HG02981 (cell line): ENCODE measurements around the gene OTOF.

ENCODE experiments used
- ATAC-seq: cut with Tn5 transposase; IDR thresholded peaks from one replicate; pipeline ENCODE4 v1.9.1; 2021; ENCODE audit warnings: mild to moderate bottlenecking, moderate library complexity; ENCODE audit not compliant: unreplicated experiment

The OTOF gene

GRCh38 chr2:26454561-26455001, 23.3 kb downstream of the OTOF start:
- no peak for ATAC-seq

DNA sequence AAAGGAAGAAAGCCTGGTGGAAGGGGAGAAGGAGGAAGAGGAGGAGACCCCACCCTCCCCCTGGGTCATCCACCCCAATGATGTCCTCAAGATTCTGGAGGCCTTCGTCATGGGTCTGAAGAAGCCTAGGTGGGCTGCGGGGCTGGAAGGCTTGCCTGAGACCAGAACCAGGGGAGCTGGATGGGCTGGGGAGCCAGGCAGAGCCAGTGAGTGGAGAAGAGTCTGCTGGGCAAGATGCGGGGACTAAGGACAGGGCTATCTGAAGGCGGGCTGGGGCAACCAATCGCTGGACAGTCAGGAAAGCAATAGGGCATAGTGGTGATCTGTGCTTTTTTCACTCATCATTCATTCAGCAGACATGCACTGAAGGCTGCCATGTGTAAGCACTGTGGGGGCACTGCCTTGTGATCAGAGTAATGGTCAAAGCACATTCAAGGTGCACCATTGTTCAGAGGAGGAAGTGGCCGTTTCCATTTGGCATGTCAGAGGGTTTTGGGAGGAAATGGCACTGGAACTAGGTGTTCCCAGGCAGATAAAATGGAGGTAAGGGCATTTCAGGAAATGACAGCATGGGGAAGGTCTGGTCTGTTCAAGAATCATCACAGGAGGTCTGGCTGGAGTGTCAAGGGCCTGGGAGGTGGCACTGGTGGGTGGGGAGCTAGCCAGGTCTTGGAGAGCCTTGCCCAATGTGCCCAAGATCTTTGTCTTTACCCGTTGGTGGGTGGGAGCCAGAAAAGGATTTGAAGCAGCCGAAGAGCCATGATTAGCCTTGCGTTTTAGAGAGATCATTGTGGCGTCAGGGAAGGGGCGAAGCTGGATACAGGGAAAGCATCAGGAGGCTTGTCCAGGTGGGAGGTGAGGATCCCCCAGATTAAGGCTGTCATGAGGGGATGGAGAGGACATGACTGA, 24.2 kb downstream of the OTOF start:
- ATAC-seq = no peak

DNA sequence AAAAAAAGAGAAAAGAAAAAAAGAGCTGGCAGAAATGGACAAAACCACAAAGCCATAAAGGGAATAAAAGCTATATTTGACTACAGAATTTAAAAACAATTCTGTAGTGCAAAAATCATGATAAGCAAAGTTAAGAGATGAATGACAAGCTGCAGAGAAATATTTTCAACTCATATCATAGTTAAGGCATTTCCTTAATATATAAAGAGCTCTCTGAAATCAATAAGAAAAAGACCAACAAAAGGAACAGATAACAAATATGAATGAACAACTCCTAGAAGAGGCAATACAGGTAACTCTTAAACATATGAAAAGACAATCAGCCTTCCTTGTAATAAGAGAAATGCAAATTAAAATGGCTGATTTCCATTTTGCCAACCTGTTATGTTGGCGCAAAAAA, 26.2 kb downstream of the OTOF start:
- ATAC-seq = no peak

DNA sequence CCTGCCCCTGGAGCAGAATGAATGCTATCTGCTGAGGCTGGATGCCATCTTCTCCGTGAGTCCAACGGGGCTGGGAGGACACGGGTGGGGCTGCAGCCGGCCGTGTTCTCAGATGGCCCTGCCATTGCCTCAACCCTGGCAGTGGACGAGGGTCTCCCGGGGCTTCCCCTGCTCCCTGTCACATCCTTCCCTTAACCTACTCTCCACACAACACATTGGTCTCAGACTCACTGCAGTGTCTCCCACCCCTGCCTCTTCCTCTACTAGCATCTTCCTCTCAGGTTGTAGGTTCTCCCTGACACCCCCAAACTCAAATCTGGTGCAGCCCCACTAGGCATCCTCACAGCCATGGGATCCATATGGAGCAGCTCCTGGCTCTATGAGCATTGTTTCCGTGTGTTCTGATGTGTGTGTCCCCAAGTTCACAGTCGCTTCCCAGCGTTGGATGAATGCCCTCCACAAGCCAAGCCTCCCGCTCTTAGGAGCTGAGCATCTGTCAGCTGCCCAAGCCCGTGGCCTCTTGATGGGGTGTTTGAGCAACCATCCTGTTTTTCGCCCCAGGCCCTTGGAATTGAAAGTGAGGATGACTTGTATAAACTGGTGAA, 27.8 kb downstream of the OTOF start:
- no peak for ATAC-seq

DNA sequence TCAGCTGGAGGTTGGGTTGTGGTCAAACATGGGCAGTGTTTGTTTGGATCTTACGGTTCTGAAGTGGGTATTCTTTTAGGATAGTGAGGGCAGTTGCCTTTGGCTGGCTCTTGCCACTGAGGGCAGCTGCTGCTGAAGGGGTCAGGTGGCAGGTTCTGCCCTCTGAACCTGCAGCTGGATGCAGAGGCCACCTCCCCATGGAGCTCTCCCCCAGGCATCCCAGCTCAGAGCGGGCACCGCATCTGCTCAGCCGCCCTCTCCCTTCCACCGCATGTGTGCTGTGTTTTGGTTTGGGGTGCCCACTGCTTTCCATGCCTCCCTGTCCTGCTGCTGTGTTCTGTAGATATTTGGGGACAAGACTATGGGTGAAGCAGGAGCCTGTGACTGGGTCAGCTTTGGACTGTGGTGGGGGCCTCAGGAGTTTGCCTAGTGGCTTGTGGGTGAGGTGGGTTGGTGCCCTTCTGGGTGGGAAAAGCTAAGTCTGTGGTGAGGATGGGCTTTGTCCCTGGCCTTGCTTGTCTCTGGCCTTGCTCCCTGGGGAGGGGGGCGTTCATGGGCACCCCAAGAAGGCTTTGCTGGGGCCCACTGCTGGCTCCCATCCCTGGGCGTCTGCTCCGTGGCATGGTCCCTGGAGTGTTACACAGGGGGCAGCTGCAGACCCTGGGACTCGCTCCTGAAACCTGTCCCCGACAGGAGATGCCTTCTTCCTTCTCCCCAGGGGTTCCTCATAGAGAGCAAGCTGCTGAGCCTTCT, 28.5 kb downstream of the OTOF start:
- ATAC-seq = no peak

GRCh38 chr2:26448651-26449050, 29.3 kb downstream of the OTOF start:
- ATAC-seq = no peak

DNA sequence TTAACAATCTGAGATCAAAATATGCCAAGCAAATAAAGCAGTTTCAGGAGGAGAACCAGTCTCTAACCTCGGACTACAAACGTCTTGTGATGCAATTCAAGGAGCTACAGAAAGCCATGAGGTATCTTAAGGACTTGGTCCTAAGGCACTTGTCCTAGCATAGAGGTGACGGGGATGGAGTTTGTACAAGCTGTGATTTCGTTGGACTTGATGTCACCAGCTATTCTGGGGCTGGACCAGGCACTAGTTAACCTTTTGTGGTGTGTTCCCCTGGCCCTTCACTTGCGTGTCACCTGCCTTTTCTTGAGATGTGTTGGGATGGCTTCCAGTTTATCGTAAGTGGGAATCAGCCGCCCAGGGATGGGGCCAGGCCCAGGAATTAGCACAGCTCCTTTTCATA, 33.7 kb downstream of the OTOF start:
- no peak for ATAC-seq

DNA sequence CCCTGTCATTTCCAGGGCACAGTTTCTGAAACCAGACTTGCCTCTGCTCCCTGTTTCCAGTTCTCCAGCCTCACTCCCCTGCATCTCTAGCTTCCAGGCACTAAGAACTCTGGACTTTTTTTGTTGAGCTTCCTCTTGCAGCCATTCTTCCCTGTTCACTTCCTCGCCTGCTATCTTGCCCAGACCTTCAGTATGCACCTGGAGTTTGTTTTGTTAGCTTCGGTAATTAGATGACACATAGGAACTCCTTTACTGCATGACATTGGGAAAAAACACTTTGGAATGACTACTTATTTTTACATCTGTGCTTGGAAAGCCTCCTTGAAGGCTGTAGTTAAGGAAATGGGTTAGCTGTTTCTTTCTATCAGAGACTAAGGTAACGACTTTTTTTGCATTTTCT, 35.2 kb downstream of the OTOF start:
- no peak for ATAC-seq

DNA sequence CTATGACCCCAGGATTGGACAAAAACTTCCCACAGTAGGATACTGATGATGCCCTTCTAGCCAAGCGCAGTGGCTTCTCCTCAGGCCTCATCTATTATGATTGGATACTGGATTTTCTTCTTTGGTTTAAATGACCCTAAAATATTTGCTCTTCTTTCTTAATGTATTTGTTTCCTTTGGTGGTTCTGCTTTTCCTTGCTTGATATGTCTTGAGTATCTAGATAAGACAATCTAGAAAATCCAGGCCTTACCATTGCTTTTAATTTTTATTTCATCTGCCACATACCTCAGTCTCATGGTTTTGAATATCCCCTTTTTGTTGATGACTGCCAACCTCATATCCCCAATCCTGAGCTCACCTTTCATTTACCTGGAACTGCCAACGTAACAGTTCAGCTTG, 35.6 kb downstream of the OTOF start:
- ATAC-seq = no peak

DNA sequence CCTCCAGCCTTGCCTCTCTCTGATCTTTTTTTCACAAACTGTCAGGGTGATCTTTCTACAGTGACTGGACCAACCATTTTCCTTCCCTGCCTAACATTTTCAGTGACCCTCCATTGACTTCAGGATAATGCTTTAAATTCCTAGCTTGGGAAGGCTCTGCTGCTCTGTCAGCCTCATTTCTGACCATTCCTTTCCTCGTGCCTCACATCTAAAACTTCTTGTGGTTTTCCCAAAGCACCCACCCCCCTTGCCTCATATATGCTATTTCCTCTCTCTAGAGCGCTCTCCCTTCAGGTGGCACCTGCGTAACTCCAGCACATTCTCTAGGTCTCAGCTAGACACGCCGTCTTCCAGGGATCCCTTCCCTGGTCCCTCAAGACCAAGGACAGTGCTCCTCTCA, 39.0 kb downstream of the OTOF start:
- ATAC-seq = no peak

DNA sequence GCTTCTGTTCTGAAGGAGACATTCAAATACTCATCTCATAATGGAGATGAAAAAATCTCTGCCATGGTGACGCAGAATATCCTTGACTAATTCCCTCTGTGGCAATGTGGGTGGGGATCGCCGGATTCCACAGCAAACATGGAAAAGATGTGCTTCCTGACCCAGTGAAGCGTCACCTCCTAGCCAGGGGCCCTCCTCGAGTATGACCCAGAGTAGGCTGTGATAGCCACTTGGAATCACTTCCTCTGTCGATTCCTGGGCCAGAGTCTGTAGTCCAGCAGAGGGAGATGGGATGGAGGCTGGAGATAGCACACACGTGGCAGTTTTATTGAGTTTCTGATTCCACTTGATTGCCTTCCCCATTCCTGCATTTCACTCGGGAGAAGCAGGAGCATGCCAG, 39.4 kb downstream of the OTOF start:
- no peak for ATAC-seq

DNA sequence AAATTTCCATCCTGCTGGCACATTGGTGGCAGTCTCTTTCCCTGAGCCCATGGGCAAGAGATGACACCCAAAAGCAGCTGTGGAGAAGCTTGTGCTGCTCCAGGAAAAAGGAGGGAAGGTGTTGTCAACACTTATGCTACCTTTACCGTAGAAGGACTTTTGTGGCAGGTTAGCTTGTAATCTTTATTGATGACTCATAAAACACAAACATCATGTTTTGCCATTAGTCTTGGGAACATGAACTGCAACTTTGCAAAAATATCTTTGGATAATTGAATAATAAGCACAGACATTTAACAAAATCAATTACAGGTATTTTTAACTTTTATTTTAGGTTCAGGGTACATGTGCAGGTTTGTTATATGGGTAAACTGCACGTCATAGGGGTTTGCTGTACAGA, 42.8 kb downstream of the OTOF start:
- ATAC-seq = no peak

DNA sequence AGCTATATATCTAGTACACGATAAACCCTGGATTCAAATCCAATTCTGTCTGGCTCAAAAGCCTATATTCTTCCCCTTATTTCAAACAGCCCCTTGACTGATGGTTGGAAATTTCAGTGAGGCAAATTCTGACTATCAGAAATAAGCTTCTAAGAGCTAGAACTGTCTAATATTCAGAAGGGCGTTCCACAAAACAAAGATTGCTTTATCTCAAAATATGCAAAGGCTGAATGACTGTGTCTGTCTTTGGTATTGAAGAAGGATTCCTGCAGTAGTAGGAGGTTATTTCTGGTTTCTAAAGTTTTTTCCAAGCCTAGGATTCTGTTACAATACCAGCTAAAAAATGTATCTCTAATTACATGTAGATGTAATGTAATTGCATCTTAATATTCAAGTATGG, 45.1 kb downstream of the OTOF start:
- ATAC-seq = no peak

DNA sequence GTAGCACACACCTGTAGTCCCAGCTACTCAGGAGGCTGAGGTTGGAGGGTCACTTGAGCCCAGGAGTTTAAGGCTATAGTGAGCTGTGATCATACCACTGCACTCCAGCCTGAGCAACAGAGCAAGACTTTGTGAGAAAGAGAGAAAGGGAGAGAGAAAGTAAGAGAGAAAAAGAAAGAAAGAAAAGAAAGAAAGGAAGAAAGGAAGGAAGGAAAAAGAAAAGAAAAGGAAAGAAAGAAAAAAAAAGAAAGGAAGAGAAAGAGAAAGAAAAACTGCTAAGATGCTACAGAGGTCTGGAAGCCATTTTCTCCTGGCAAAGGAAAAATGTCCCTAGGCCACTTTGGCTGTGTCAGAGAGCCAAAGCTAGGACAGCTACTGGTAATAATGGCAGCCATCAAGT, 45.6 kb downstream of the OTOF start:
- ATAC-seq = no peak

DNA sequence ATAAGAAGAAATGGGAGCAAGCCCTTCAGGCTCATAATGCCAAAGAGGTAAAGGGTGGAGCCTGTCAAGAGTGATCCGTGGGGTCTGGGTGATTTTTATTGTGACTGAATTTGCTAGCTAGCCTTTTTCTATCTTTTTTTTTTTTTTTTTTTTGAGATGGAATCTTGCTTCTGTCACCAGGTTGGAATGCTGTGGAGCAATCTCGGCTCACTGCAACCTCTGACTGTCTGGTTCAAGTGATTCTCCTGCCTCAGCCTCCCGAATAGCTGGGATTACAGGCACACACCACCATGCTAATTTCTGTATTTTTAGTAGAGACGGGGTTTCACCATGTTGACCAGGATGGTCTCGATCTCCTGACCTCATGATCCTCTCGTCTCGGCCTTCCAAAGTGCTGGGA, 47.1 kb downstream of the OTOF start:
- ATAC-seq = no peak

GRCh38 chr2:26429779-26430578, 47.9 kb downstream of the OTOF start:
- ATAC-seq = no peak

DNA sequence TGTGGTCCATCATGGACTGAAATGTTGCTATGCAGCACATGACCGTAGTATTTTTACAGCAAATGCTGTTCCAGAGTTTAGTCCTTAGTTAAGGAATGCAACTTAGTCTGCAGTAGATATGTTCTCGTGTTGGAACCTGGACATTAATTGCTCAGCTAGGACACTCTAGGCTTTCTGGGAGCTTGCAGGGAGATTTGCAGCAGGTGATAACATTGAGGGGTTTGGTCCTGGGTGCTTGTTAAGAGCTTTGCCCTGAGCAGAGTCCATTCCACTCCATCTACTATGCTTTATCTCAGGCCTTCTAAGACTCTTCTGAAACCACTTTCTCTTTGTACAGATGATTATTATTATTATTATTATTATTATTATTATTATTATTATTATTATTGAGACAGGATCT, 49.1 kb downstream of the OTOF start:
- ATAC-seq = no peak

- ATAC-seq = no peak
Measured at GRCh38 chr2:26424221-26424620, 53.7 kb downstream of the OTOF start.

GRCh38 chr2:26423750-26424149, 54.2 kb downstream of the OTOF start:
- no peak for ATAC-seq

GRCh38 chr2:26422947-26423629, 54.8 kb downstream of the OTOF start:
- ATAC-seq = no peak
